Hematopoietic multipotent progenitor cell treated with erythropoietin and hydrocortisone succinate and interleukin-3 and kit ligand, for 8 days (in vitro differentiated cells): ENCODE data around the gene MZT2A.
"Not testable (repeated sequence)": the region's sequence is repeated elsewhere in the genome, so short reads cannot be mapped to it uniquely, and the experiment has no call there.

ENCODE experiments used
- DNase-seq: peaks from one replicate; pipeline ENCODE4 v3.0.0-alpha.2; 2015

MZT2A gene

GRCh38 chr2:131490616-131491468, 1.4 kb downstream of the MZT2A start:
- DNase-seq = peak; percentile 24

GRCh38 chr2:131488306-131489205, 3.6 kb downstream of the MZT2A start:
- no peak for DNase-seq

GRCh38 chr2:131486201-131486902, 5.8 kb downstream of the MZT2A start:
- DNase-seq = not testable (repeated sequence)

- DNase-seq = not testable (repeated sequence)
Measured at GRCh38 chr2:131484906-131485460, 7.2 kb downstream of the MZT2A start.

- not testable (repeated sequence) for DNase-seq
Measured at GRCh38 chr2:131483981-131484820, 8.0 kb downstream of the MZT2A start.

GRCh38 chr2:131482506-131483155, 9.6 kb downstream of the MZT2A start:
- not testable (repeated sequence) for DNase-seq

GRCh38 chr2:131480351-131480750, 11.8 kb downstream of the MZT2A start:
- not testable (repeated sequence) for DNase-seq

GRCh38 chr2:131478850-131479461, 13.2 kb downstream of the MZT2A start:
- not testable (repeated sequence) for DNase-seq

- not testable (repeated sequence) for DNase-seq
Measured at GRCh38 chr2:131478074-131478849, 13.9 kb downstream of the MZT2A start.

- peak; percentile 36 for DNase-seq
Measured at GRCh38 chr2:131477227-131477626, 15.0 kb downstream of the MZT2A start.

- DNase-seq = not testable (repeated sequence)
Measured at GRCh38 chr2:131476363-131476762, 15.8 kb downstream of the MZT2A start.

GRCh38 chr2:131475831-131476230, 16.4 kb downstream of the MZT2A start, which contains the start of gene TUBA3D:
Gene TUBA3D, plus strand, starts transcription at chr2:131476119. Its CDS starts 81 bp downstream, at chr2:131476200.
- DNase-seq = no peak

GRCh38 chr2:131473266-131473665, 18.9 kb downstream of the MZT2A start:
- not testable (repeated sequence) for DNase-seq

GRCh38 chr2:131471624-131472023, 20.6 kb downstream of the MZT2A start:
- peak; percentile 81 for DNase-seq

GRCh38 chr2:131470944-131471343, 21.3 kb downstream of the MZT2A start:
- not testable (repeated sequence) for DNase-seq

GRCh38 chr2:131467722-131468121, 24.5 kb downstream of the MZT2A start:
- not testable (repeated sequence) for DNase-seq

- not testable (repeated sequence) for DNase-seq
Measured at GRCh38 chr2:131454914-131455313, 37.3 kb downstream of the MZT2A start.

GRCh38 chr2:131451265-131451949, 40.8 kb downstream of the MZT2A start:
- DNase-seq = not testable (repeated sequence)

GRCh38 chr2:131447981-131448380, 44.2 kb downstream of the MZT2A start:
- not testable (repeated sequence) for DNase-seq
